Colonic mucosa (tissue), 4 donors: ENCODE data around the gene UTP14A. TPM values are rescaled to one million over a fixed set of nuclear protein-coding genes. Genes with fewer than 3 reads are reported as not detected.

Experiments
- DNase-seq: peaks from one replicate; pipeline ENCODE4 v3.0.0-alpha.2; 2020
- H3K27ac ChIP-seq: fragments of 200-600 bp; one replicate; pipeline ENCODE4 v1.8.0; 2021
- H3K27me3 ChIP-seq: fragments of 200-600 bp; one replicate; pipeline ENCODE4 v1.8.0; 2021
- H3K36me3 ChIP-seq: fragments of 200-600 bp; one replicate; pipeline ENCODE4 v1.8.0; 2021
- H3K4me1 ChIP-seq: fragments of 200-600 bp; one replicate; pipeline ENCODE4 v1.8.0; 2021; ENCODE audit warnings: mild to moderate bottlenecking
- H3K4me3 ChIP-seq: fragments of 200-600 bp; one replicate; pipeline ENCODE4 v1.8.0; 2021
- H3K9ac ChIP-seq, 2 donors: one replicate each; pipeline ENCODE4 v1.7.0; 2013; ENCODE audit warnings: control low read depth in 2 of 2, low read depth in 2 of 2, low read length in 2 of 2
- H3K9me3 ChIP-seq: fragments of 200-600 bp; one replicate; pipeline ENCODE4 v1.8.0; 2021
- CTCF ChIP-seq: fragments of 200-600 bp; IDR thresholded peaks from one replicate; pipeline ENCODE4 v1.8.0; 2022; ENCODE audit warnings: antibody characterized with exemption, mild to moderate bottlenecking
- intact Hi-C: fragments of 100-400 bp; cut with DNase I; formaldehyde crosslinking; loops from one replicate; pipeline ENCODE4 v1.14.1; 2022
- total RNA-seq, 2 donors: library from RNA; stranded (reverse); fragmentation: NEBNext Ultra II Directional in 1 of 2; extraction: Animal tissue kit (Norgen Biotek cat#: 25700) in 1 of 2; gene quantifications; one replicate each; pipeline ENCODE4 v1.2.1, GENCODE V29; 2021
- donor health status: healthy.
- donor health status: DM: no; HTN: no; CAD: no.
- donor health status: DM: no; HTN: no; CAD: no.

UTP14A gene
- total RNA-seq, 2 donors from 2014 or later = 9.9 to 17.4 TPM

GRCh38 chrX:129934952-129935351 is 29.0 kb downstream of the UTP14A start:
- no peak for TF ChIP-seq CTCF
- intact Hi-C loops = no loop called here
- Histone ChIP-seq H3K27ac (no peak overlapping the region), H3K27me3 (no peaks in the 10 kb centered on the region), H3K4me1 (no peaks in the 10 kb centered on the region), H3K4me3 (no peak overlapping the region), H3K9ac (no peak overlapping the region), H3K36me3 (no peaks in the 10 kb centered on the region), H3K9me3 (no peaks in the 10 kb centered on the region)
- DNase-seq = no peak

GRCh38 chrX:129938081-129938480 is 32.1 kb downstream of the UTP14A start:
- TF ChIP-seq CTCF = no peak
- Histone ChIP-seq H3K27me3 (no peaks in the 10 kb centered on the region), H3K9ac (no peak overlapping the region), H3K36me3 (no peaks in the 10 kb centered on the region), H3K9me3 (no peaks in the 10 kb centered on the region), H3K4me3 (no peak overlapping the region), H3K4me1 (no peaks in the 10 kb centered on the region), H3K27ac (no peak overlapping the region)
- intact Hi-C loops = no loop called here
- DNase-seq = no peak

GRCh38 chrX:129939986-129940385 is 34.0 kb downstream of the UTP14A start:
- intact Hi-C loops = no loop called here
- DNase-seq = no peak

GRCh38 chrX:129940721-129941120 is 34.8 kb downstream of the UTP14A start:
- H3K27me3 ChIP-seq = no peaks in the 10 kb centered on the region
- no peak overlapping the region for H3K9ac ChIP-seq
- DNase-seq = no peak
- no peak for TF ChIP-seq CTCF
- no peak overlapping the region for H3K27ac ChIP-seq
- no peaks in the 10 kb centered on the region for H3K9me3 ChIP-seq
- no peak overlapping the region for H3K4me3 ChIP-seq
- H3K36me3 ChIP-seq = no peaks in the 10 kb centered on the region
- intact Hi-C loops = no loop called here
- no peaks in the 10 kb centered on the region for H3K4me1 ChIP-seq

More at GRCh38 chrX:129939986-129940385, 34.0 kb downstream of the UTP14A start:
- Histone ChIP-seq H3K9ac (no peak overlapping the region), H3K36me3 (no peaks in the 10 kb centered on the region), H3K27me3 (no peaks in the 10 kb centered on the region), H3K9me3 (no peaks in the 10 kb centered on the region), H3K27ac (no peak overlapping the region), H3K4me3 (no peak overlapping the region), H3K4me1 (no peaks in the 10 kb centered on the region)
- TF ChIP-seq CTCF = no peak

- Histone ChIP-seq H3K9me3 (no peaks in the 10 kb centered on the region), H3K27me3 (no peaks in the 10 kb centered on the region), H3K36me3 (no peaks in the 10 kb centered on the region), H3K4me3 (no peak overlapping the region), H3K27ac (no peak overlapping the region), H3K4me1 (no peaks in the 10 kb centered on the region), H3K9ac (no peak overlapping the region)
- DNase-seq = no peak
- intact Hi-C loops = no loop called here
- TF ChIP-seq CTCF = no peak
These were observed 39.2 kb downstream of the UTP14A start for GRCh38 chrX:129945131-129945530.

- H3K4me1 ChIP-seq = no peaks in the 10 kb centered on the region
- no peaks in the 10 kb centered on the region for H3K36me3 ChIP-seq
- H3K9ac ChIP-seq = no peak overlapping the region
- no peak overlapping the region for H3K27ac ChIP-seq
- H3K27me3 ChIP-seq = no peaks in the 10 kb centered on the region
- intact Hi-C loops = no loop called here
- H3K4me3 ChIP-seq = peak overlapping the region; percentile 17
- no peaks in the 10 kb centered on the region for H3K9me3 ChIP-seq
- TF ChIP-seq CTCF = no peak
- DNase-seq = no peak
These were observed 47.3 kb downstream of the UTP14A start for GRCh38 chrX:129953334-129953648.
